Ovary (tissue), 3 donors: Measurements from ENCODE around the gene FAM81B.

Experiments used
- CTCF ChIP-seq, 3 donors: fragments of 450-650 bp in 2 of 3; fragments of 200-600 bp in 1 of 3; IDR thresholded peaks; one replicate each; pipeline versions ENCODE4 v1.5.1 to v1.8.0; 2016 to 2022; ENCODE audit warnings: antibody characterized with exemption in 3 of 3, mild to moderate bottlenecking in 1 of 3
- POLR2A ChIP-seq: fragments of 450-650 bp; IDR thresholded peaks from one replicate; pipeline ENCODE4 v1.6.1; 2017; ENCODE audit warnings: antibody characterized with exemption, mild to moderate bottlenecking, moderate library complexity
- donor health status: DM: no; HTN: no; CAD: no.

- TF ChIP-seq CTCF (IDR thresholded peaks at IDR 0.05) (no peak), POLR2A (no peak)
Observed at GRCh38 chr5:95484421-95484820, 93.3 kb downstream of the FAM81B start.
